Stimulated activated CD4-positive, alpha-beta T cell treated with anti-CD3 and anti-CD28 coated beads, Interleukin-15, amount 100 ng/mL, for 48 hours (primary cell): Measurements from ENCODE around the gene TNFSF11.
"Not testable (repeated sequence)": the region's sequence is repeated elsewhere in the genome, so short reads cannot be mapped to it uniquely, and the experiment has no call there.

ENCODE experiments used
- DNase-seq, 2 donors: peaks; one replicate each; pipeline ENCODE4 v3.0.0-alpha.2; 2020; ENCODE audit warnings: low read depth in 2 of 2

TNFSF11 gene

DNA sequence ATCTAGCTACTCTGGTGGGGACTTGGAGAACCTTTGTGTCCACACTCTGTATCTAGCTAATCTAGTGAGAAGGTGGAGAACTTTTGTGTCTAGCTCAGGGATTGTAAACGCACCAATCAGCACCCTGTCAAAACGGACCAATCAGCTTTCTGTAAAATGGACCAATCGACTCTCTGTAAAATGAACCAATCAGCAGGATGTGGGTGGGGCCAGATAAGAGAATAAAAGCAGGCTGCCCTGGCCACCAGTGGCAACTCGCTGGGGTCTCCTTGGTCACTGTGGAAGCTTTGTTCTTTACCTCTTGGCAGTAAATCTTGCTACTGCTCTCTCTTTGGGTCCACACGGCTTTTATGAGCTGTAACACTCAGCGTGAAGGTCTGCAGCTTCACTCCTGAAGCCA lies 13.6 kb upstream of the TNFSF11 start:
- not testable (repeated sequence) for DNase-seq

- no peak for DNase-seq
These were observed 12.0 kb upstream of the TNFSF11 start for GRCh38 chr13:42561752-42562467.

- no peak for DNase-seq
These were observed 6.0 kb upstream of the TNFSF11 start for GRCh38 chr13:42567906-42568305.

- DNase-seq = no peak
These were observed 4.2 kb upstream of the TNFSF11 start for GRCh38 chr13:42569576-42570344.

DNA sequence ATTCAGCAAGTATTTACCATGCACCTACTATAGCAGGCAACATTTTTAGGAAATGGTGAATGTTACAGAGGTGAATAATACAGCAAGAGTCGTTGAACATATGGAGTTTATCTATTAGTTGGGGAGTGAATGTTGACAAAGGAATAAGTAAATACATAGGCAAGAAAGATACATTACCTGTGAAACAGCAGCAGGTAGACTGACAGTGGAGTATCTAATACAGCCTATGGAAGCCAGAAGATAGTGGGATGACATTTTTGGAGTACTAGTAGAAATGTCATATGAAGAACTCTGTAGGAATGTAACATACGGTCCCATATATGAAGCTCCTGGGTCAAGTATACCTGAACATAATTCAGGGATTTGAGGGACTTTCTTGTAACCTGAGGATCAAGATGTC lies 2.1 kb upstream of the TNFSF11 start:
- no peak for DNase-seq

DNA sequence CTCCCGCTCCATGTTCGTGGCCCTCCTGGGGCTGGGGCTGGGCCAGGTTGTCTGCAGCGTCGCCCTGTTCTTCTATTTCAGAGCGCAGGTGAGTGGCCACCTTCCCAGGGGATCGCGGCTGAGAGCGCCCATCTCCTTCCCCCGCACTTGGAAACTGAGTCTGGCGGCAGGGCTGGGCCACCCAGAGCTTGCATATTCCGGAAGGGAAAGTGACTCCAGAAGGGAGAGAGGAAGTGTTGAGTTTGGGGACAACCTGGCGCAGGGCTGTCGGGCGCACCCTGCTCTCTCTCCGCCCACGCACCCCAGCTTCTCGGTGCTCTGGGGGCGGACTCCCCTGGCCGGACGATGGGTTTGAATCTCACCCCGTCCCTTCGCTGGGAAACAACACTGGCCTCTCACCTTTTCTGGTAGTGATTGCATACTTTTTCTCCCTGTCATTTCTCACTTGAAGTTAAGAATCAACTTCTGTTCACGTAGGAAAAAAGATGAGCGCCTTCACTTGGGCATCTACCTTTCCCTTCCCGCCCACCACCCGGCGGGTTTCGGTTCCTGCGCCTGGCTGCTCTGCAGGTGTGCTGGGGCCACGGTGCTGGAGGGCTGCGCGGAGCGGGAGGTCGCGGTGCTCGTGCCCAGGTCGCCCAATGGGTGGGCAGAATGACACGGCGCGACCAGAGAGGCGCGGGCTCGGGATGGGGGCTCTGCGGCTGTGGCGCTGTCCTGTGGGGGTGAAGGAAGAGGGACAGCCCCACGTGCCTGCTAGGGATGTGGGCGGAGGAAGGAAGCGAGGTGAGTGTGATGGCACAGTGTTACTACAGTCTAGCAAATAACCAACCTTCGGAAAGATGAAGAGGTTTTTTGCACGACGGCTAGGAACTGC lies 721 bp downstream of the TNFSF11 start:
- peak; percentile 58 to 65 for DNase-seq

DNA sequence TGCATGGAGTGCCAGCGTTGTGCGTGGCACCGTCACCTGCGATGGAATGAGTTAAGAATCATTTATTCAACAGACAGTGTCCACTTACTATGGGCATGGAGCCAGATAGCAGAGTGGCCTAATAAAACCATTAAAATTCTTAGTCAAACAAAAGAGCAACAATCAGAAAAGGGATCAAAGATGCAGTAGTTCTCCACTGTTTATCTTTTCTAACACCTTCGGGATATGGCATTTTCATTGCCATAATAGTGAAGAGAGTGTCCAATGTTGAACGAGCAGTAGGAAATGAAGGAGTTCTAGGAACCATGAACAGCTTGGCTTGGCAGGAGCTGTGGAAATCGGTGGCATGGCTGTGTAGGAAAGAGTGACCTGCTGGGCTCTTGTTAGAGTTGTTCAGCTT lies 2.0 kb downstream of the TNFSF11 start:
- no peak for DNase-seq

- DNase-seq = no peak
These were observed 3.6 kb downstream of the TNFSF11 start for GRCh38 chr13:42577538-42577937.

GRCh38 chr13:42580644-42581043 lies 6.7 kb downstream of the TNFSF11 start:
- DNase-seq = no peak

- DNase-seq = no peak
These were observed 7.5 kb downstream of the TNFSF11 start for GRCh38 chr13:42581427-42581826.

- no peak for DNase-seq
These were observed 17.6 kb downstream of the TNFSF11 start for GRCh38 chr13:42591602-42592001.

DNA sequence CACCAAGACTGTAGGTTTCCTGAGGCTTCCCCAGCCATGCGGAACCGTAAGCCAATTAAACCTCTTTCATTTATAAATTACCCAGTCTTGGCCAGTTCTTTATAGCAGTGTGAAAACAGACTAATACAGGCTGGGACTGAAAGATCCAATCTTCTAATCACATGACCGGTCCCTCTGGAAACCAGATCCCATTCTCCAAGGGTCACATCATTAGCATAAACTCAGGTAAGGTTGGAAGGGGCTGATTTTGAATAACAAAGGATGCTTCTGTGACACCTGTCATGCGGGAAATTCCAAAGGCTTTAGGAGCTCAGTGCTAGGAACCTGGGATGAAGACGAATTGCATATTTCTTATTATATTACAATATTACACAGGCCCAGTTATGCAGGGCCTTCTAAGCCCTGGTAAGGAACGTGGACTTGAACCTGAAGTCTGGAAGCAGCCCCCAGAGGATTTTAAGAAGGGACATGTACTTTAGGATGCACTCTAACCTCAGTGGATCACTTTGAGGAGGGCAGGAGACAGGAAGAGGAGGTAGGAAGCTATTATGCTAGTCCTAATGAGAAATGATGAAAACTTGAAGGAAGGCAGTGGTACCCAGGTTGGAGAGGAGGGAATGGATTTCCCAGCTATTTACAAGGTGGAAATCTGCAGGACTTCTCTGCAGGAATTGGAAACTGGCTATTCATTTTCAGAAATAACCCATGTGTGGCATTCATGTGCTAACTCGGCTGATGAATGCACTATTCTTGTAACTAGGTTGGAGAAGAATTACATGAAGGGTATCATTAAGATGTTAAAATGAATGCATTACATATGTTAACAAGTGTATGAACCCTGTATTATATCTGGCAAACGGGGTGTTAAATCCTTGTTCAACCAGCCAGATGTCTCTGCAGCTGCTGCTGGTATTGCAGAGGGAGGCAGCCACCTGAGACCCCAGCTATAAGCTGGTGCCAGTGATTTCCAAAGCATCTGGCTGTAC lies 19.3 kb downstream of the TNFSF11 start:
- DNase-seq = no peak

GRCh38 chr13:42594481-42595252 lies 20.7 kb downstream of the TNFSF11 start:
- peak; percentile 13 to 36 for DNase-seq

DNA sequence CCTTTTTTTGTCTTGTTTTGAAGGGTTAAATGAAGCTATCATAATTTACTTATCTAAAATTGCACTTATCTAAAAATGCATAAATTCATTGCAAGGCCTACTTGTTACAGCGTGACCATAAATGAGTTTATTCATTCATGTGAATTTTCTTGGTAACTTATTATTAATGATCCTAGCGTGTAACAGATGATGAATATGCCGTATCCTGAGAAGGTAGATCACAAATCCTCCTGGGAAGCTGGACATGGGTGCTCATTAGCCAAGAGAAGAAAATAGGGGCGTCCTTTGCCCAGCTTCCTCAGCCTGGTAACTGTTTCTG lies 21.3 kb downstream of the TNFSF11 start:
- no peak for DNase-seq

DNA sequence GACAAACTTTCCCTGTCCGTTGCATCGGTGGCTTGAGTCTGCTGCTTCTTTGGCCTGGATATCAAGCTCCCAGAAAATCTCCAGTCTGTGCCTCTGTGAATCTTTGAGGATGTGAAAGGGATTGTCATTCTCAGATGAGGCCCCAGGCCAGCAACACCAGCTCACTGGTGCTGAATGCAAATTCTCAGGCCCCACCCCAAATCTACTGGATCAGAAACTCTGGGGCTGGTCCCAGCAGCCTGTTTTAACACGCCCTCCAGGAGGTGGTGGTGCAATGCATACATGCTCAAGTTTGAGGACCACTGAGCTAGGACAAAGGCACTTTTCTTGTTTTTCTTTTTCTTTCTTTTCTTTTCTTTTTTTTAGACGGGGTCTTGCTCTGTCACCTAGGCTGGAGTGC lies 23.6 kb downstream of the TNFSF11 start:
- DNase-seq = no peak

DNA sequence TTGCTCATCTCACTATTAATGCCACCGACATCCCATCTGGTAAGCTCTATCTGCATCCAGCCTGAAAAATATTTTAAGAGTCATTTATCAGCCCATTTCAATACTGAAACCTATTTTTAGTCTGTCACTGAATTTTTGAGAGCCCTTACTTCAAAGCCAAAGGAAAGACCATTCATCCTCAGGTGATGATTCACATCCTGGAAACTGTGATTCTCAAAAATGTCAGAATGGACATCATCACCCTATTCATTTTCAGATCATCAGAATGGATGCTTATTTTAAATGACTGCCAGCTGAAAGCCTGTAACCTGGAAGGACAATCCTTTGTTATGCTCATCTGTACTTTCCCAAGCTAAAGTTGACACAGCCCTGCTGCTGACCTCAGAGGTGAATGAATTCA lies 27.0 kb downstream of the TNFSF11 start:
- DNase-seq = no peak

- DNase-seq = no peak
These were observed 29.0 kb downstream of the TNFSF11 start for GRCh38 chr13:42602906-42603305.

- no peak for DNase-seq
These were observed 29.6 kb downstream of the TNFSF11 start for GRCh38 chr13:42603571-42603970.

GRCh38 chr13:42607546-42607945 lies 33.6 kb downstream of the TNFSF11 start:
- no peak for DNase-seq

- no peak for DNase-seq
These were observed 36.7 kb downstream of the TNFSF11 start for GRCh38 chr13:42610649-42611048.
